HCT116 (cell line): ENCODE data around the gene CALN1. TPM values are rescaled to one million over a fixed set of nuclear protein-coding genes. Genes with fewer than 3 reads are reported as not detected.

ENCODE experiments used
- ATAC-seq: fragments of 200-7000 bp; cut with Tn5 transposase; 2 replicates; pipeline ENCODE4 v1.9.1; 2020; ENCODE audit warnings: mild to moderate bottlenecking, moderate library complexity
- BruUV-seq: library from RNA; stranded (reverse); fragments of 400-500 nt; replicated peaks from 2 replicates; lab custom pipeline; 2021; lab: Mats Ljungman, UMichigan
- CTCF ChIA-PET: fragments of 300-600 bp; sonication (Branson Sonifier 250); formaldehyde crosslinking; loops from one replicate; lab custom pipeline; 2021; ENCODE audit warnings: antibody characterized with exemption; lab: Charles Lee
- POLR2A ChIA-PET: fragments of 300-600, 350-600 bp; sonication (Branson Sonifier 250); formaldehyde crosslinking; loops from one replicate; lab custom pipeline; 2021; ENCODE audit warnings: antibody characterized with exemption; lab: Charles Lee
- RAD21 ChIA-PET, 2 experiments: fragments of 300-600 bp; sonication (Branson Sonifier 250); formaldehyde crosslinking; loops; one replicate each; lab custom pipeline; 2023; ENCODE audit warnings: low total read pairs in 2 of 2; ENCODE audit not compliant: uncharacterized antibody in 2 of 2, unreplicated experiment in 2 of 2, low non-redundant PET in 1 of 2; lab: Charles Lee
- DNase-seq: peaks from one replicate; pipeline ENCODE4 v3.0.0-alpha.2; 2010; ENCODE audit warnings: low read depth, low spot score
- H2AFZ ChIP-seq: fragments of 200-600 bp; shearing (Covaris generic), sonication (generic); 2 replicates; pipeline ENCODE4 v1.6.1; 2017; ENCODE audit warnings: low read depth, mixed run types, mixed read lengths, antibody characterized with exemption, low read length; ENCODE audit not compliant: poor library complexity, severe bottlenecking
- H3K27ac ChIP-seq: 2 replicates; pipeline ENCODE4 v1.5.1; 2012; ENCODE audit warnings: low read depth, low read length
- H3K27me3 ChIP-seq: fragments of 200-600 bp; sonication (generic); 2 replicates; pipeline ENCODE4 v1.6.1; 2016; ENCODE audit warnings: mixed run types, low read length, mixed read lengths; ENCODE audit not compliant: insufficient read depth
- H3K36me3 ChIP-seq, 2 experiments: fragments of 200-500 bp in 1 of 2; fragments of 200-600 bp in 1 of 2; sonication (Bioruptor generic) in 1 of 2; sonication (generic) in 1 of 2; 2 replicates each; pipeline versions ENCODE4 v1.5.1 to v1.6.1; 2014 to 2016; ENCODE audit warnings: low read length in 2 of 2, inconsistent platforms in 1 of 2, mixed read lengths in 1 of 2, mixed run types in 1 of 2; ENCODE audit not compliant: insufficient read depth in 2 of 2, control insufficient read depth in 1 of 2
- H3K4me1 ChIP-seq, 2 experiments: fragments of 200-600 bp in 1 of 2; sonication (generic) in 1 of 2; 2 replicates each; pipeline versions ENCODE4 v1.5.1 to v1.6.1; 2012 to 2017; ENCODE audit warnings: low read length in 2 of 2, inconsistent platforms in 1 of 2, mild to moderate bottlenecking in 1 of 2, mixed read lengths in 1 of 2, mixed run types in 1 of 2, moderate library complexity in 1 of 2; ENCODE audit not compliant: insufficient read depth in 2 of 2, control insufficient read depth in 1 of 2
- H3K4me2 ChIP-seq: fragments of 200-600 bp; sonication (generic); 2 replicates; pipeline ENCODE4 v1.6.1; 2017; ENCODE audit warnings: mixed run types, low read length, mixed read lengths
- H3K4me3 ChIP-seq, 2 experiments: fragments of 200-600 bp in 1 of 2; sonication (generic) in 1 of 2; replicated peaks in 1 of 2; 2 replicates each; pipeline ENCODE4 v1.5.1; 2011 to 2016; ENCODE audit warnings: low read length in 2 of 2, control low read depth in 1 of 2, low read depth in 1 of 2, mild to moderate bottlenecking in 1 of 2, mixed read lengths in 1 of 2, mixed run types in 1 of 2
- H3K79me2 ChIP-seq: fragments of 200-600 bp; sonication (generic); 2 replicates; pipeline ENCODE4 v1.6.1; 2017; ENCODE audit warnings: mild to moderate bottlenecking, mixed run types, low read length, moderate library complexity, mixed read lengths; ENCODE audit not compliant: insufficient read depth
- H3K9ac ChIP-seq: fragments of 200-600 bp; sonication (generic); 2 replicates; pipeline ENCODE4 v1.6.1; 2016; ENCODE audit warnings: low read length, mixed read lengths
- H3K9me2 ChIP-seq: fragments of 200-600 bp; sonication (generic), shearing (Covaris generic); 2 replicates; pipeline ENCODE4 v1.6.1; 2017; ENCODE audit warnings: mixed run types, mild to moderate bottlenecking, moderate library complexity; ENCODE audit not compliant: insufficient read depth
- H3K9me3 ChIP-seq, 2 experiments: fragments of 200-500 bp in 1 of 2; fragments of 200-600 bp in 1 of 2; sonication (Bioruptor generic) in 1 of 2; sonication (generic) in 1 of 2; 2 replicates each; pipeline ENCODE4 v1.6.1; 2014 to 2017; ENCODE audit warnings: low read length in 2 of 2, mixed read lengths in 2 of 2, inconsistent platforms in 1 of 2, low read depth in 1 of 2, mild to moderate bottlenecking in 1 of 2, mixed run types in 1 of 2, moderate library complexity in 1 of 2; ENCODE audit not compliant: control insufficient read depth in 1 of 2, insufficient read depth in 1 of 2
- H4K20me1 ChIP-seq: fragments of 200-600 bp; sonication (generic), shearing (Covaris generic); 2 replicates; pipeline ENCODE4 v1.6.1; 2017; ENCODE audit warnings: mixed run types, mild to moderate bottlenecking, moderate library complexity; ENCODE audit not compliant: insufficient read depth
- CBX3 ChIP-seq: IDR thresholded peaks from 2 replicates; pipeline ENCODE4 v1.6.1; 2012; ENCODE audit warnings: low read depth
- CEBPB ChIP-seq: IDR thresholded peaks from 2 replicates; pipeline ENCODE4 v1.6.1; 2012; ENCODE audit warnings: low read depth
- ELF1 ChIP-seq: IDR thresholded peaks from 2 replicates; pipeline ENCODE4 v1.6.1; 2012; ENCODE audit warnings: low read depth, borderline replicate concordance
- EZH2 ChIP-seq: fragments of 200-600 bp; sonication (generic); IDR thresholded peaks from 2 replicates; pipeline ENCODE4 v1.6.1; 2017; ENCODE audit warnings: antibody characterized with exemption, mixed run types
- FOSL1 ChIP-seq: IDR thresholded peaks from 2 replicates; pipeline ENCODE4 v1.6.1; 2012; ENCODE audit warnings: low read depth
- POLR2AphosphoS5 ChIP-seq: IDR thresholded peaks from 2 replicates; pipeline ENCODE4 v1.6.1; 2011; ENCODE audit warnings: mild to moderate bottlenecking, low read depth, low read length, moderate library complexity
- RAD21 ChIP-seq: IDR thresholded peaks from 2 replicates; pipeline ENCODE4 v1.6.1; 2012; ENCODE audit warnings: low read depth, mild to moderate bottlenecking
- SIN3A ChIP-seq: IDR thresholded peaks from 2 replicates; pipeline ENCODE4 v1.6.1; 2012; ENCODE audit warnings: low read depth
- SP1 ChIP-seq: IDR thresholded peaks from 2 replicates; pipeline ENCODE4 v1.6.1; 2012; ENCODE audit warnings: low read depth
- SRF ChIP-seq: IDR thresholded peaks from 2 replicates; pipeline ENCODE4 v1.6.1; 2012; ENCODE audit warnings: low read depth
- TCF7L2 ChIP-seq: IDR thresholded peaks from 2 replicates; pipeline ENCODE4 v1.7.0; 2011; ENCODE audit warnings: borderline replicate concordance, inconsistent platforms; ENCODE audit not compliant: insufficient read depth, insufficient read length; ENCODE audit errors: extremely low read depth
- YY1 ChIP-seq: IDR thresholded peaks from 2 replicates; pipeline ENCODE4 v1.6.1; 2011; ENCODE audit warnings: low read length, low read depth, moderate library complexity, mild to moderate bottlenecking; ENCODE audit not compliant: insufficient replicate concordance; ENCODE audit errors: extremely low read depth
- ZFX ChIP-seq: fragments of 450-650 bp; IDR thresholded peaks from 2 replicates; pipeline ENCODE4 v1.6.1; 2017
- ZNF274 ChIP-seq: fragments of 200-500 bp; sonication (Bioruptor generic); IDR thresholded peaks from 2 replicates; pipeline ENCODE4 v1.6.1; 2014; ENCODE audit warnings: mild to moderate bottlenecking, low read depth, low read length, inconsistent platforms
- intact Hi-C: fragments of 100-400 bp; cut with micrococcal nuclease; formaldehyde crosslinking; loops from 2 replicates; pipeline ENCODE4 v1.10.0; 2022
- total RNA-seq: library from RNA; stranded (reverse); gene quantifications from one replicate; pipeline ENCODE4 v1.2.1, GENCODE V29; 2021; ENCODE audit not compliant: unreplicated experiment
- TF ChIP-seq, protein P1 (sequence below): IDR thresholded peaks from 2 replicates; pipeline ENCODE4 v1.6.1; 2012
- TF ChIP-seq, protein P2 (sequence below): IDR thresholded peaks from 2 replicates; pipeline ENCODE4 v1.6.1; 2011; ENCODE audit warnings: mild to moderate bottlenecking, low read length, moderate library complexity; ENCODE audit not compliant: insufficient replicate concordance; ENCODE audit errors: extremely low read depth
- TF ChIP-seq, protein P3 (sequence below): IDR thresholded peaks from 2 replicates; pipeline ENCODE4 v1.6.1; 2012; ENCODE audit warnings: low read depth
- TF ChIP-seq, protein P4 (sequence below), 3 experiments: fragments of 200-600 bp in 1 of 3; sonication (generic) in 1 of 3; IDR thresholded peaks in 2 of 3; conservative IDR thresholded peaks in 1 of 3; 2 replicates each; pipeline ENCODE4 v1.5.1; 2012 to 2017; ENCODE audit warnings: low read depth in 2 of 3, low read length in 2 of 3, antibody characterized with exemption in 1 of 3, borderline replicate concordance in 1 of 3, control low read depth in 1 of 3, mild to moderate bottlenecking in 1 of 3, mixed read lengths in 1 of 3, mixed run types in 1 of 3, moderate library complexity in 1 of 3; ENCODE audit not compliant: insufficient read depth in 1 of 3
- TF ChIP-seq, protein P5 (sequence below): IDR thresholded peaks from 2 replicates; pipeline ENCODE4 v1.6.1; 2012

The CALN1 gene
- total RNA-seq, 1 experiment from 2014 or later: 0.17 TPM

DNA sequence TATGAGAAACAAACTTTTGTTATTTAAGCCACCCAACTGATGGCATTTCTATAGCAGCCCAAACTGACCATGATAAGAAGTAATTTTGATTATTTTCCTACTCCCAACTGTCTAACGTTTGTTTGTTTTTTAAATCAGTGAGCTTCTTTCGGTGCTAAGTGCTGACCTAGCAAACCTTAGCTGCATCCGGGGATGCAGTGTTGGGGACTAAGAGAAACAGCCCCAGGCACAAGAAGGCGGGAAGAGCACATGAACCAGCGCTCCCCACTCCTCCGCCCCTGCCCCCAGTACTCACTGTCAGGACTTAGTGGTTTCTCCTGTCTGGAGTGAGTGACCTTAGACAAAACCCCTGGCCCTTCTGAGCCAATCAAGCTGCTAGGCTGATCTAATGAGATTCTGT, 168.8 kb downstream of the CALN1 start:
- no peak for ATAC-seq
- RAD21 ChIA-PET: no interaction called here

More for the DNA sequence above, 168.8 kb downstream of the CALN1 start:
- no peak overlapping the region for H3K4me2 ChIP-seq
- H3K9me3 ChIP-seq: no peaks in the 10 kb centered on the region
- H4K20me1 ChIP-seq: no peaks in the 10 kb centered on the region
- H3K9ac ChIP-seq: no peak overlapping the region
- no peak for DNase-seq
- TF ChIP-seq CEBPB: no peak
- TF ChIP-seq TCF7L2: no peak
- TF ChIP-seq ELF1: no peak
- no peak for TF ChIP-seq ZFX
- TF ChIP-seq, protein P1, sequence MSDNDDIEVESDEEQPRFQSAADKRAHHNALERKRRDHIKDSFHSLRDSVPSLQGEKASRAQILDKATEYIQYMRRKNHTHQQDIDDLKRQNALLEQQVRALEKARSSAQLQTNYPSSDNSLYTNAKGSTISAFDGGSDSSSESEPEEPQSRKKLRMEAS: no peak
- TF ChIP-seq, protein P2, sequence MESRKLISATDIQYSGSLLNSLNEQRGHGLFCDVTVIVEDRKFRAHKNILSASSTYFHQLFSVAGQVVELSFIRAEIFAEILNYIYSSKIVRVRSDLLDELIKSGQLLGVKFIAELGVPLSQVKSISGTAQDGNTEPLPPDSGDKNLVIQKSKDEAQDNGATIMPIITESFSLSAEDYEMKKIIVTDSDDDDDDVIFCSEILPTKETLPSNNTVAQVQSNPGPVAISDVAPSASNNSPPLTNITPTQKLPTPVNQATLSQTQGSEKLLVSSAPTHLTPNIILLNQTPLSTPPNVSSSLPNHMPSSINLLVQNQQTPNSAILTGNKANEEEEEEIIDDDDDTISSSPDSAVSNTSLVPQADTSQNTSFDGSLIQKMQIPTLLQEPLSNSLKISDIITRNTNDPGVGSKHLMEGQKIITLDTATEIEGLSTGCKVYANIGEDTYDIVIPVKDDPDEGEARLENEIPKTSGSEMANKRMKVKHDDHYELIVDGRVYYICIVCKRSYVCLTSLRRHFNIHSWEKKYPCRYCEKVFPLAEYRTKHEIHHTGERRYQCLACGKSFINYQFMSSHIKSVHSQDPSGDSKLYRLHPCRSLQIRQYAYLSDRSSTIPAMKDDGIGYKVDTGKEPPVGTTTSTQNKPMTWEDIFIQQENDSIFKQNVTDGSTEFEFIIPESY: no peak
- no peak for TF ChIP-seq ZNF274
- no peak for TF ChIP-seq YY1
- no peak for TF ChIP-seq RAD21
- no peak for TF ChIP-seq SRF
- TF ChIP-seq, protein P3, sequence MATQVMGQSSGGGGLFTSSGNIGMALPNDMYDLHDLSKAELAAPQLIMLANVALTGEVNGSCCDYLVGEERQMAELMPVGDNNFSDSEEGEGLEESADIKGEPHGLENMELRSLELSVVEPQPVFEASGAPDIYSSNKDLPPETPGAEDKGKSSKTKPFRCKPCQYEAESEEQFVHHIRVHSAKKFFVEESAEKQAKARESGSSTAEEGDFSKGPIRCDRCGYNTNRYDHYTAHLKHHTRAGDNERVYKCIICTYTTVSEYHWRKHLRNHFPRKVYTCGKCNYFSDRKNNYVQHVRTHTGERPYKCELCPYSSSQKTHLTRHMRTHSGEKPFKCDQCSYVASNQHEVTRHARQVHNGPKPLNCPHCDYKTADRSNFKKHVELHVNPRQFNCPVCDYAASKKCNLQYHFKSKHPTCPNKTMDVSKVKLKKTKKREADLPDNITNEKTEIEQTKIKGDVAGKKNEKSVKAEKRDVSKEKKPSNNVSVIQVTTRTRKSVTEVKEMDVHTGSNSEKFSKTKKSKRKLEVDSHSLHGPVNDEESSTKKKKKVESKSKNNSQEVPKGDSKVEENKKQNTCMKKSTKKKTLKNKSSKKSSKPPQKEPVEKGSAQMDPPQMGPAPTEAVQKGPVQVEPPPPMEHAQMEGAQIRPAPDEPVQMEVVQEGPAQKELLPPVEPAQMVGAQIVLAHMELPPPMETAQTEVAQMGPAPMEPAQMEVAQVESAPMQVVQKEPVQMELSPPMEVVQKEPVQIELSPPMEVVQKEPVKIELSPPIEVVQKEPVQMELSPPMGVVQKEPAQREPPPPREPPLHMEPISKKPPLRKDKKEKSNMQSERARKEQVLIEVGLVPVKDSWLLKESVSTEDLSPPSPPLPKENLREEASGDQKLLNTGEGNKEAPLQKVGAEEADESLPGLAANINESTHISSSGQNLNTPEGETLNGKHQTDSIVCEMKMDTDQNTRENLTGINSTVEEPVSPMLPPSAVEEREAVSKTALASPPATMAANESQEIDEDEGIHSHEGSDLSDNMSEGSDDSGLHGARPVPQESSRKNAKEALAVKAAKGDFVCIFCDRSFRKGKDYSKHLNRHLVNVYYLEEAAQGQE: no peak
- TF ChIP-seq CBX3: no peak
- TF ChIP-seq FOSL1: no peak
- TF ChIP-seq, protein P4, sequence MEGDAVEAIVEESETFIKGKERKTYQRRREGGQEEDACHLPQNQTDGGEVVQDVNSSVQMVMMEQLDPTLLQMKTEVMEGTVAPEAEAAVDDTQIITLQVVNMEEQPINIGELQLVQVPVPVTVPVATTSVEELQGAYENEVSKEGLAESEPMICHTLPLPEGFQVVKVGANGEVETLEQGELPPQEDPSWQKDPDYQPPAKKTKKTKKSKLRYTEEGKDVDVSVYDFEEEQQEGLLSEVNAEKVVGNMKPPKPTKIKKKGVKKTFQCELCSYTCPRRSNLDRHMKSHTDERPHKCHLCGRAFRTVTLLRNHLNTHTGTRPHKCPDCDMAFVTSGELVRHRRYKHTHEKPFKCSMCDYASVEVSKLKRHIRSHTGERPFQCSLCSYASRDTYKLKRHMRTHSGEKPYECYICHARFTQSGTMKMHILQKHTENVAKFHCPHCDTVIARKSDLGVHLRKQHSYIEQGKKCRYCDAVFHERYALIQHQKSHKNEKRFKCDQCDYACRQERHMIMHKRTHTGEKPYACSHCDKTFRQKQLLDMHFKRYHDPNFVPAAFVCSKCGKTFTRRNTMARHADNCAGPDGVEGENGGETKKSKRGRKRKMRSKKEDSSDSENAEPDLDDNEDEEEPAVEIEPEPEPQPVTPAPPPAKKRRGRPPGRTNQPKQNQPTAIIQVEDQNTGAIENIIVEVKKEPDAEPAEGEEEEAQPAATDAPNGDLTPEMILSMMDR (IDR thresholded peaks at IDR 0.05 in 2 of 3, conservative IDR thresholded peaks at IDR 0.05 in 1 of 3; ENCODE audit: borderline replicate concordance in 1 of 3, insufficient read depth in 1 of 3, low read depth in 2 of 3, low read length in 2 of 3): no peak
- no peak for TF ChIP-seq SP1
- TF ChIP-seq, protein P5, sequence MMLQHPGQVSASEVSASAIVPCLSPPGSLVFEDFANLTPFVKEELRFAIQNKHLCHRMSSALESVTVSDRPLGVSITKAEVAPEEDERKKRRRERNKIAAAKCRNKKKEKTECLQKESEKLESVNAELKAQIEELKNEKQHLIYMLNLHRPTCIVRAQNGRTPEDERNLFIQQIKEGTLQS: no peak
- TF ChIP-seq SIN3A: no peak
- TF ChIP-seq EZH2: no peak
- TF ChIP-seq POLR2AphosphoS5: no peak
- no peaks in the 10 kb centered on the region for H3K9me2 ChIP-seq
- ChIA-PET POLR2A (no interaction called here), CTCF (no interaction called here)
- H3K27me3 ChIP-seq: no peaks in the 10 kb centered on the region
- no TSS peak for BruUV-seq
- H3K79me2 ChIP-seq: no peaks in the 10 kb centered on the region
- no peaks in the 10 kb centered on the region for H3K36me3 ChIP-seq
- H2AFZ ChIP-seq: no peak overlapping the region
- no peaks in the 10 kb centered on the region for H3K4me1 ChIP-seq
- intact Hi-C loops: no loop called here
- no peak overlapping the region for H3K4me3 ChIP-seq
- H3K27ac ChIP-seq: no peak overlapping the region
